ENCODE measurements around the gene CTSW. TPM values are rescaled to one million over a fixed set of nuclear protein-coding genes. Genes with fewer than 3 reads are reported as not detected.

The CTSW gene
- polyA plus RNA-seq, 1 experiment, result not detected

GRCh38 chr11:65931773-65932557, 52.3 kb downstream of the CTSW start:
- no peak overlapping the region for H3K27ac ChIP-seq (ENCODE audit: low read depth, low read length)
- TF ChIP-seq CTCF (IDR thresholded peaks at IDR 0.05; ENCODE audit: low read depth, low read length), result no peak
- ChIA-PET CTCF (interaction anchor here (1.0 to 1.9 kb wide), 3 partner anchors 42 to 47 kb away, joined by 3 to 7 read pairs (median 6); partner anchors contain the start of genes CCDC85B and FIBP), POLR2A (interaction anchor here (0.5 kb wide), 1 partner anchor 18 kb away, joined by 3 read pairs; no protein-coding TSS in a partner anchor)
- DNase-seq (ENCODE audit: low read depth, low spot score), result no peak
- no peak overlapping the region for H3K4me3 ChIP-seq (ENCODE audit: low read depth, low read length)
- H3K27me3 ChIP-seq (ENCODE audit: control insufficient read depth, insufficient read depth, low read length), result no peaks in the 10 kb centered on the region
- H3K9me3 ChIP-seq (ENCODE audit: control insufficient read depth, insufficient read depth, low read length), result no peaks in the 10 kb centered on the region

GRCh38 chr11:65932558-65932919, 52.9 kb downstream of the CTSW start:
- DNase-seq (ENCODE audit: low read depth, low spot score), result no peak
- no peak overlapping the region for H3K4me3 ChIP-seq (ENCODE audit: low read depth, low read length)
- no peak for TF ChIP-seq CTCF (IDR thresholded peaks at IDR 0.05; ENCODE audit: low read depth, low read length)
- POLR2A ChIA-PET, result interaction anchor here (0.5 kb wide), 1 partner anchor 18 kb away, joined by 3 read pairs; no protein-coding TSS in a partner anchor
- no peaks in the 10 kb centered on the region for H3K27me3 ChIP-seq (ENCODE audit: control insufficient read depth, insufficient read depth, low read length)
- no peak overlapping the region for H3K27ac ChIP-seq (ENCODE audit: low read depth, low read length)
- CTCF ChIA-PET, result interaction anchor here (0.8 to 1.9 kb wide), 4 partner anchors 42 to 73 kb away, joined by 3 to 7 read pairs (median 4); partner anchors contain the start of genes CCDC85B and FIBP
- no peaks in the 10 kb centered on the region for H3K9me3 ChIP-seq (ENCODE audit: control insufficient read depth, insufficient read depth, low read length)

Other genes with a start within 250 kb of the CTSW start
- gene SIPA1, start 241.7 kb upstream of the CTSW start, polyA plus RNA-seq (2011; rRNA removed), result 11.4 and 19.8 TPM in 2 replicates
- gene RELA, start 216.9 kb upstream of the CTSW start, polyA plus RNA-seq (2011; rRNA removed), result 23.4 and 26.7 TPM in 2 replicates
- gene KAT5, start 167.6 kb upstream of the CTSW start, polyA plus RNA-seq (2011; rRNA removed), result 22.6 and 26.1 TPM in 2 replicates
- 14.2 and 20.8 TPM in 2 replicates for gene RNASEH2C, start 159.0 kb upstream of the CTSW start, polyA plus RNA-seq (2011; rRNA removed)
- 2.6 and 3.3 TPM in 2 replicates for gene AP5B1, start 98.9 kb upstream of the CTSW start, polyA plus RNA-seq (2011; rRNA removed)
- not detected in 2 replicates for gene OVOL1, start 92.8 kb upstream of the CTSW start, polyA plus RNA-seq (2011; rRNA removed)
- gene SNX32, start 45.9 kb upstream of the CTSW start, polyA plus RNA-seq (2011; rRNA removed), result 0.30 and 0.57 TPM in 2 replicates
- 1,553 and 1,822 TPM in 2 replicates for gene CFL1, start 21.7 kb upstream of the CTSW start, polyA plus RNA-seq (2011; rRNA removed)
- 23.8 and 27.5 TPM in 2 replicates for gene MUS81, start 19.4 kb upstream of the CTSW start, polyA plus RNA-seq (2011; rRNA removed)
- gene EFEMP2, start 7.0 kb upstream of the CTSW start, polyA plus RNA-seq (2011; rRNA removed), result 190 and 279 TPM in 2 replicates
- 126 and 160 TPM in 2 replicates for gene FIBP, start 8.6 kb downstream of the CTSW start, polyA plus RNA-seq (2011; rRNA removed)
- 13.1 and 20.2 TPM in 2 replicates for gene CCDC85B, start 10.8 kb downstream of the CTSW start, polyA plus RNA-seq (2011; rRNA removed)
- 7.9 and 16.1 TPM in 2 replicates for gene FOSL1, start 20.6 kb downstream of the CTSW start, polyA plus RNA-seq (2011; rRNA removed)
- 32.9 and 52.2 TPM in 2 replicates for gene C11orf68, start 39.2 kb downstream of the CTSW start, polyA plus RNA-seq (2011; rRNA removed)
- 96.9 and 130 TPM in 2 replicates for gene DRAP1, start 39.6 kb downstream of the CTSW start, polyA plus RNA-seq (2011; rRNA removed)
- gene TSGA10IP, start 65.6 kb downstream of the CTSW start, polyA plus RNA-seq (2011; rRNA removed), result not detected in 2 replicates
- gene SART1, start 81.9 kb downstream of the CTSW start, polyA plus RNA-seq (2011; rRNA removed), result 14.3 and 15.7 TPM in 2 replicates
- gene EIF1AD, start 122.3 kb downstream of the CTSW start, polyA plus RNA-seq (2011; rRNA removed), result 23.9 and 24.0 TPM in 2 replicates
- gene BANF1, start 122.7 kb downstream of the CTSW start, polyA plus RNA-seq (2011; rRNA removed), result 225 and 227 TPM in 2 replicates
- 0.69 and 1.0 TPM in 2 replicates for gene CST6, start 132.2 kb downstream of the CTSW start, polyA plus RNA-seq (2011; rRNA removed)
- 0.25 and 0.40 TPM in 2 replicates for gene CATSPER1, start 146.6 kb downstream of the CTSW start, polyA plus RNA-seq (2011; rRNA removed)
- 0.09 and 0.11 TPM in 2 replicates for gene GAL3ST3, start 169.3 kb downstream of the CTSW start, polyA plus RNA-seq (2011; rRNA removed)
- 88.2 and 97.1 TPM in 2 replicates for gene SF3B2, start 172.5 kb downstream of the CTSW start, polyA plus RNA-seq (2011; rRNA removed)
- gene PACS1, start 190.4 kb downstream of the CTSW start, polyA plus RNA-seq (2011; rRNA removed), result 27.1 and 32.5 TPM in 2 replicates